Epithelial cell of esophagus (primary cell): ENCODE measurements around the gene NIPA2.

ENCODE experiments used
- DNase-seq: peaks from one replicate; pipeline ENCODE4 v3.0.0; 2010; ENCODE audit warnings: low read depth
- H3K4me3 ChIP-seq: 2 replicates; pipeline ENCODE4 v1.5.1; 2011; ENCODE audit warnings: mild to moderate bottlenecking, low read length, control low read depth
- TF ChIP-seq, protein P1 (sequence below): IDR thresholded peaks from 2 replicates; pipeline ENCODE4 v1.5.1; 2011; ENCODE audit warnings: low read depth, mild to moderate bottlenecking, low read length, control low read depth, inconsistent platforms; ENCODE audit not compliant: insufficient read depth; ENCODE audit errors: missing control alignments

Gene NIPA2

DNA sequence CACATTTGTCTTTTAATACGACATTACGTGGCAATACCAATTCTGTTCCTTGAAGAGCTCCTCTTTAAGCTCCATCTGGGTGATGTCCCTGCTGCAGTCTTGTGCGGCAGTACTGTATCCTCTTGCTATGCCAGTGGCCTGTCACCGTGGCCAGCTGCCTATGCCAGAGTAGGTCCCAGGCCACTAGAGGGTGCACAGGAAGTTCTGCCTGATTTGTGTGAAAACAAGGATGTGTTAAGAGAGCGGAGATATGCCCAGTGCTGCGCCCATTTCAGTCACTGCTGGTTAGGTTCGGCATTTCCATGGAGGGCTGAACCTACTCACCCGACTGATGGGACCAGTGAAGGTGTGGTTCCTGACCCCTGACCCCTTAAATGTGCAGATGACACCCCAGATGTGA is 26.8 kb upstream of the NIPA2 start:
- DNase-seq = peak; percentile 8
- H3K4me3 ChIP-seq = no peak overlapping the region
- TF ChIP-seq, protein P1, sequence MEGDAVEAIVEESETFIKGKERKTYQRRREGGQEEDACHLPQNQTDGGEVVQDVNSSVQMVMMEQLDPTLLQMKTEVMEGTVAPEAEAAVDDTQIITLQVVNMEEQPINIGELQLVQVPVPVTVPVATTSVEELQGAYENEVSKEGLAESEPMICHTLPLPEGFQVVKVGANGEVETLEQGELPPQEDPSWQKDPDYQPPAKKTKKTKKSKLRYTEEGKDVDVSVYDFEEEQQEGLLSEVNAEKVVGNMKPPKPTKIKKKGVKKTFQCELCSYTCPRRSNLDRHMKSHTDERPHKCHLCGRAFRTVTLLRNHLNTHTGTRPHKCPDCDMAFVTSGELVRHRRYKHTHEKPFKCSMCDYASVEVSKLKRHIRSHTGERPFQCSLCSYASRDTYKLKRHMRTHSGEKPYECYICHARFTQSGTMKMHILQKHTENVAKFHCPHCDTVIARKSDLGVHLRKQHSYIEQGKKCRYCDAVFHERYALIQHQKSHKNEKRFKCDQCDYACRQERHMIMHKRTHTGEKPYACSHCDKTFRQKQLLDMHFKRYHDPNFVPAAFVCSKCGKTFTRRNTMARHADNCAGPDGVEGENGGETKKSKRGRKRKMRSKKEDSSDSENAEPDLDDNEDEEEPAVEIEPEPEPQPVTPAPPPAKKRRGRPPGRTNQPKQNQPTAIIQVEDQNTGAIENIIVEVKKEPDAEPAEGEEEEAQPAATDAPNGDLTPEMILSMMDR = peak; percentile 23

DNA sequence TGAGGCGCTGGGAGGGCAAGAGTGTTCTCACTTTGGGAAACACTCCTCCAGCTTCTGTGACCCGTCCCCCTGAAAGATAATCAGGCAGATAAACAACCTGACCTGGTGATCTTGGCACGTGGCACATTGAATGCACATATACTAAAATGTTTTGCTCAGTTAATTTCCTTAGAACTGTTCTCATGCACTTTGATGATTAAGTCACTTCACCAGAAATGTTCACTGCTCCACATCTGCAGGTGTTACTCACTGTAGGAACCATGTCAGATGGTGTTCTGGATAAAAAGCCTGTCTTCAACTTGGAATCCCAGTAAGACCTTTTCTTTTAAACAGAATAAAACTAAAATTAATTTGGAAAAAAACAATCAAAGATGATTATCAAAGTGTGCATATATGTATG is 24.6 kb upstream of the NIPA2 start:
- no peak overlapping the region for H3K4me3 ChIP-seq
- DNase-seq = no peak
- TF ChIP-seq, protein P1 = no peak

DNA sequence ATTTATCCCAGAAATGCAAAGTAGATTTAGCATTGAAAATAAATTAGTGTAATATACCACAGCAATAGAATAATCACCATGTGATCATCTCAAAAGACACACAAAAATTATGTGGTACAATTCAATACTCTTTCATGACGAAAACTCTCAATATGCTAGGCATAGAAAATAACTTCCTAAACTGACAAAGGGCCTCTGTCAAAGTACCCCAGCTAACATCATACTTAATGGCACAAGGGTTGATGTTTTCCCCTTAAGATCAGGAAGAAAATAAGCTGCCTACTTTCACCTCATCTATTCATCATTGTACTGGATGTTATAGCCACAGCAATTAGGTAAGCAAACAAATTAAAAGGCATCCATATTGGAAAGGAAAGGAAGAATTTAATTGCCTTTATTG is 22.7 kb upstream of the NIPA2 start:
- H3K4me3 ChIP-seq = no peak overlapping the region
- no peak for DNase-seq
- TF ChIP-seq, protein P1 = no peak

DNA sequence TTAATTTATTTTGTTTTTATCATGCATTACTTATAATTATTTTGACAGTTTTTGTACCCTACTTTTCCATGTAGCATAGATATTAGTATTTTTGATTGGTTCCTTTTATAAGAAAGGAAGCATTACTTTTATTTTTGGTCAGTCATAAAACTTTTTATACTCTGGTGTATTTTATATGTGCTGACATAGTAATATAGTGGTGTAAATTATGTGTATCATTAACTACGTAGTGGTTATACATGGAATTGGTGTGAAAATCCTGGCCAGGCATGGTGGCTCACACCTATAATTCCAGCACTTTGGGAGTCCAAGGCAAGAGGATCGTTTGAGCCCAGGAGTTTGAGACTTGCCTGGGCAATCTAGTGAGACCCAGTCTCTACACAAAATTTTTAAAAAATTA is 18.8 kb upstream of the NIPA2 start:
- no peak for DNase-seq
- TF ChIP-seq, protein P1 = no peak
- H3K4me3 ChIP-seq = no peak overlapping the region

DNA sequence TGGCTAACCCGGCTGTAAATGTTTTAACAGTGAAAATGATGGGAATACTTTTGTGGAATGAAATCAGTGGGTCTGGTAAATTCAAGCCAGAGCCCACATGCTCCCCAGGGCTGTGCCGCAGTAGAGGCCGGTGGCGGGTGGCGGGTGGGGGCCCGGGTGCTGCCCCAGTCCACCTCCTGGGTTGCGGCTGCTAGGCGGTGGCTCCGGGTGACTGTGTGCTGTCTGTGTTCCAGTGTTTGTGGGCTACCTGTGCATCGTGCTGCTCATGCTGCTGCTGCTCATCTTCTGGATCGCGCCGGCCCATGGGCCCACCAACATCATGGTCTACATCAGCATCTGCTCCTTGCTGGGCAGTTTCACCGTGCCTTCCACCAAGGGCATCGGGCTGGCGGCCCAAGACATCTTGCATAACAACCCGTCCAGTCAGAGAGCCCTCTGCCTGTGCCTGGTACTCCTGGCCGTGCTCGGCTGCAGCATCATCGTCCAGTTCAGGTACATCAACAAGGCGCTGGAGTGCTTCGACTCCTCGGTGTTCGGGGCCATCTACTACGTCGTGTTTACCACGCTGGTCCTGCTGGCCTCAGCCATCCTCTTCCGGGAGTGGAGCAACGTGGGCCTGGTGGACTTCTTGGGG is 14.9 kb upstream of the NIPA2 start:
- DNase-seq = no peak
- TF ChIP-seq, protein P1 = no peak
- no peak overlapping the region for H3K4me3 ChIP-seq

DNA sequence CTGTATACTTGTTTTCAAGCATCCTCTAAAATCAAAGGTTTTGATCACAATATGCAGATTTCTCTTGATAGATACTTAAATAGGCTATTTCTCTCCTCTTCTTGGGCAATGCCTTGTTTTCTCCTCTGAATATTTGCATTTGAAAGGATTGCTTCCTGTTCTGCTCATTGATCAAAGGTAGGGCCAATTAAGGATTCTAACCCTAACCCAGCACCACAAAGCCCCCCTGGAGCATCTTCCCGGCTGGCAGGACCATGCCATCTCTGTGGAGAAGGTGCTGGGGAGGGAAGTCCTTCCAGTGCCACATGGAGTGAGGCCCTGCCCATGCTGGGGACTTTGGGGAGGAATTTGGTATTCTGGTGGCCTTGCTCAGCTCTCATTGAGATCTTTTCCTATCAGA is 11.3 kb upstream of the NIPA2 start:
- TF ChIP-seq, protein P1 = no peak
- DNase-seq = no peak
- no peak overlapping the region for H3K4me3 ChIP-seq

DNA sequence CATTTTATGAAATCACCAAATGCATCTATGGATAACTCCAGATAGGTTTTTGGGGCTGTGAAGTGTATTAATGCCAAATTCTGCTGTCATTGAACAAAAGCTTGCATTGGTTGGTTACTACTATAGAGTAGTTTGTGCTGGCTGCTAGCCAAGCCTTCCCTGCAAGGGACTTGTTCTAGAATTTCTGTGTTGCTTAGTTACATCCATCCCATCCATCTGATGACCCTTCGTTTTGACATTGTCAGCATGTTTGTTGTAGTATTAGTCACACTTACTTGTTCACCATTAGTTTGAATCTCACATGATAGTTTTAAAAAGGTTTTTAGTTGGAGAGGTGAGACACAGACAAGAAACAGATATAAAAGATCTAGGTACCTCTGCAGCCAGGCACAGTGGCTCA is 7.0 kb upstream of the NIPA2 start:
- H3K4me3 ChIP-seq = no peak overlapping the region
- DNase-seq = no peak
- TF ChIP-seq, protein P1 = no peak
